Measurements from ENCODE around the gene GPR65. TPM values are rescaled to one million over a fixed set of nuclear protein-coding genes. Genes with fewer than 3 reads are reported as not detected.

Gene GPR65
- total and polyA plus RNA-seq, 4 donors: 2.1 to 8.1 (median 4.0) TPM

DNA sequence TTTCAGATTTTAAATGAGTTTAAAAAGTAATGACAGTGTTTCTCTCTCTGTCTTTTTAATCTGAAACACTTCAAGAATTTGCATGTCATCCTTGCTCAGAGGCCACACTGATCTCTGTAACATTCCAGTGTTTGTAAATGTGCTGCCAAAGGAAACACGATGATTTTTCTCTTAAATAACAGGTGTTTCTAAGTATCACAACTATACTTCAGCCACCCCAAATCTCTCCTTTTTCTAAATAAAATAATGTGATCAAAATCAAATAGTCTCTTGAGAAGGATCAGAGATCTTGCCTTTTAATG, 8.7 kb upstream of the GPR65 start:
- ATAC-seq (ENCODE audit: insufficient read depth, low FRiP score): no peak
- H3K4me1 ChIP-seq (ENCODE audit: control insufficient read depth in 5 of 5, insufficient read depth in 5 of 5, low read length in 5 of 5): peaks cover 0 to 10% (median 2%) of the 10 kb centered on the region in 5 donors
- no peaks in the 10 kb centered on the region for H3K36me3 ChIP-seq (ENCODE audit: control insufficient read depth in 4 of 4, insufficient read depth in 4 of 4, low read length in 4 of 4)
- TF ChIP-seq, protein P1, sequence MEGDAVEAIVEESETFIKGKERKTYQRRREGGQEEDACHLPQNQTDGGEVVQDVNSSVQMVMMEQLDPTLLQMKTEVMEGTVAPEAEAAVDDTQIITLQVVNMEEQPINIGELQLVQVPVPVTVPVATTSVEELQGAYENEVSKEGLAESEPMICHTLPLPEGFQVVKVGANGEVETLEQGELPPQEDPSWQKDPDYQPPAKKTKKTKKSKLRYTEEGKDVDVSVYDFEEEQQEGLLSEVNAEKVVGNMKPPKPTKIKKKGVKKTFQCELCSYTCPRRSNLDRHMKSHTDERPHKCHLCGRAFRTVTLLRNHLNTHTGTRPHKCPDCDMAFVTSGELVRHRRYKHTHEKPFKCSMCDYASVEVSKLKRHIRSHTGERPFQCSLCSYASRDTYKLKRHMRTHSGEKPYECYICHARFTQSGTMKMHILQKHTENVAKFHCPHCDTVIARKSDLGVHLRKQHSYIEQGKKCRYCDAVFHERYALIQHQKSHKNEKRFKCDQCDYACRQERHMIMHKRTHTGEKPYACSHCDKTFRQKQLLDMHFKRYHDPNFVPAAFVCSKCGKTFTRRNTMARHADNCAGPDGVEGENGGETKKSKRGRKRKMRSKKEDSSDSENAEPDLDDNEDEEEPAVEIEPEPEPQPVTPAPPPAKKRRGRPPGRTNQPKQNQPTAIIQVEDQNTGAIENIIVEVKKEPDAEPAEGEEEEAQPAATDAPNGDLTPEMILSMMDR (IDR thresholded peaks at IDR 0.05; ENCODE audit: control extremely low read depth, extremely low read depth): no peak
- DNase-seq: no peak
- no peak overlapping the region for H3K4me3 ChIP-seq
- no peak overlapping the region for H3K27ac ChIP-seq (ENCODE audit: low read depth in 1 of 2, low read length in 1 of 2)
- no peaks in the 10 kb centered on the region for H3K27me3 ChIP-seq (ENCODE audit: control insufficient read depth in 3 of 3, insufficient read depth in 3 of 3, low read length in 2 of 3)
- H3K9ac ChIP-seq (ENCODE audit: insufficient read depth in 1 of 2, low read length in 2 of 2): no peak overlapping the region
- H3K9me3 ChIP-seq (ENCODE audit: control insufficient read depth in 4 of 4, insufficient read depth in 3 of 4, low read length in 3 of 4): no peaks in the 10 kb centered on the region
- 36 to 51% methylated on average over 1 of the region's 1 CpG for WGBS, 2 donors

DNA sequence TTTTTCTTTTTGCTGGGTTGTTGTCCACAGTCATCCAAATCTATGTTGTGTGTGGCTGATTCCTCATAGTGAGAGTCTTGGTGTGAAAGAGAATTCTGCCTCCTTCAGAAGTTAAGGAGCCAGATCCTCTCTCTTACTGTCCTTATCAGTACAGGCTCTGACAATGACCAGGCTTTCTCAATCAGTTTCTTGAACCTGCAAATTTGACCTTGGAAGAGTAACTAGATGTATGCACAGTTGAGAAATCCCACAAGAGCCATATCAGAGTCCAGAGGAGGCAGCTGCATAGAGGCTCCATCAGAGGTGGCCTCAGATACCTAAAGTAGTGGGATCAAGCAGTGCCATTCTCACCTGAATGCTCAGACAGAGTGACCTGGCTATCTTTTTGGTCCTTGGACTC, 6.5 kb upstream of the GPR65 start:
- Histone ChIP-seq H3K27me3 (ENCODE audit: control insufficient read depth in 3 of 3, insufficient read depth in 3 of 3, low read length in 2 of 3) (no peaks in the 10 kb centered on the region), H3K27ac (ENCODE audit: low read depth in 1 of 2, low read length in 1 of 2) (no peak overlapping the region), H3K9ac (ENCODE audit: insufficient read depth in 1 of 2, low read length in 2 of 2) (no peak overlapping the region), H3K9me3 (ENCODE audit: control insufficient read depth in 4 of 4, insufficient read depth in 3 of 4, low read length in 3 of 4) (no peaks in the 10 kb centered on the region), H3K4me3 (no peak overlapping the region), H3K4me1 (ENCODE audit: control insufficient read depth in 5 of 5, insufficient read depth in 5 of 5, low read length in 5 of 5) (peaks cover 0 to 5% (median 0%) of the 10 kb centered on the region in 5 donors), H3K36me3 (ENCODE audit: control insufficient read depth in 4 of 4, insufficient read depth in 4 of 4, low read length in 4 of 4) (no peaks in the 10 kb centered on the region)
- TF ChIP-seq, protein P1 (IDR thresholded peaks at IDR 0.05; ENCODE audit: control extremely low read depth, extremely low read depth): no peak
- DNase-seq (no peak), ATAC-seq (ENCODE audit: insufficient read depth, low FRiP score) (no peak)

DNA sequence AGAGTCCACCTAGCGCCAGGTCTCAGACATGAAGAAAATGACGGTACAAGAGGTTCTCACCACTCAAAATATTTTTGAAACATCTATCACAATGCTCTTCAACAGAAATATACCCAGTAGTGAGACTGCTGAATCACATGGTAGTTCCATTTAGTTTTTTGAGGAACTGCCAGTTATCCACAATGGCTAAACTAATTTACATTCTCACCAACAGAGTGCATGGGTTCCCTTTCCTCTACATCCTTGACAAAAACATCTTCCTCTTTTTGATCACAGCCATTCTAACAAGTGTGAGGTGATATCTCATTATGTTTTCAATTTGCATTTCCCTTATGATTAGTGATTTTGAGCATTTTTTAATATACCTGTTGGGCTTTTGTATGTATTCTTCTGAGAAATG, 5.7 kb upstream of the GPR65 start:
- TF ChIP-seq, protein P1 (IDR thresholded peaks at IDR 0.05; ENCODE audit: control extremely low read depth, extremely low read depth): no peak
- H3K4me3 ChIP-seq: no peak overlapping the region
- no peak overlapping the region for H3K27ac ChIP-seq (ENCODE audit: low read depth in 1 of 2, low read length in 1 of 2)
- H3K36me3 ChIP-seq (ENCODE audit: control insufficient read depth in 4 of 4, insufficient read depth in 4 of 4, low read length in 4 of 4): no peaks in the 10 kb centered on the region
- H3K4me1 ChIP-seq (ENCODE audit: control insufficient read depth in 5 of 5, insufficient read depth in 5 of 5, low read length in 5 of 5): peaks cover 0 to 3% (median 0%) of the 10 kb centered on the region in 5 donors
- whole genome bisulfite sequencing, 2 donors: 71 to 75% methylated on average over 2 of the region's 2 CpGs
- ATAC-seq (ENCODE audit: insufficient read depth, low FRiP score) (no peak), DNase-seq (no peak)
- H3K27me3 ChIP-seq (ENCODE audit: control insufficient read depth in 3 of 3, insufficient read depth in 3 of 3, low read length in 2 of 3): no peaks in the 10 kb centered on the region
- H3K9ac ChIP-seq (ENCODE audit: insufficient read depth in 1 of 2, low read length in 2 of 2): no peak overlapping the region
- H3K9me3 ChIP-seq (ENCODE audit: control insufficient read depth in 4 of 4, insufficient read depth in 3 of 4, low read length in 3 of 4): no peaks in the 10 kb centered on the region

DNA sequence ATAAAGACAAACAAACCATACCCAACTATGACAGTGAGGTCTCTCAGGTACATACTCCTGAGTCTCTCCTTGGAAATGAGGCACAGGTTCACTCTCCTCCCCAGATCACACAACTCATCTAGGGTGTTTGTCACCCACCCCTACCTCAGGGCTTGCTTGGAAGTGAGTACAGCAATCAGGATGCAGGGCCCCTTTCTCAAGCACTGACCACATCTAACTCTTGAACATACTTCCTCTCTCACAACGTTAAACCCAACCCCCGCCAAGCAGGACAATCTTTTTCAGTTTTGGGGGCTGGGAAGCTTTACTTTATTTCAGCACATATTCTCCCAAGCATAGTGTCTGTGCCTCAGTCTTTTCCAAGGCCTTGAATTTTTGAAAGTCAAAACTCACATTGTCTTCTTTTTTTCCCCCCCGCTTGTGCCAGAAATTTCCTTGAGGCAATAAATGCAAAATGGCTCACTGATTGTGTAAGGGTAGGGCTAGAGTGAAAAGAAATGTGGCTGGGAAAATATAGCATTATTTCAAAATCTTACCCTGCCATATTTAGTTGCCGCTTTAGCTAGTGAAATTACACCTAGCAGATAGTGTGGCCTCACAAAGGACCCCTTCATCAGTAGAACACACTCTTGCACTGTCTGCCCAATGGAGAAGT, 2.4 kb upstream of the GPR65 start:
- H3K9me3 ChIP-seq (ENCODE audit: control insufficient read depth in 4 of 4, insufficient read depth in 3 of 4, low read length in 3 of 4): no peaks in the 10 kb centered on the region
- H3K27me3 ChIP-seq (ENCODE audit: control insufficient read depth in 3 of 3, insufficient read depth in 3 of 3, low read length in 2 of 3): no peaks in the 10 kb centered on the region
- TF ChIP-seq, protein P1 (IDR thresholded peaks at IDR 0.05; ENCODE audit: control extremely low read depth, extremely low read depth): no peak
- H3K27ac ChIP-seq (ENCODE audit: low read depth in 1 of 2, low read length in 1 of 2): peak overlapping the region in 1 of 2 donors; percentile 32
- 28 to 61% methylated on average over 4 of the region's 4 CpGs for WGBS, 2 donors
- no peaks in the 10 kb centered on the region for H3K36me3 ChIP-seq (ENCODE audit: control insufficient read depth in 4 of 4, insufficient read depth in 4 of 4, low read length in 4 of 4)
- no peaks in the 10 kb centered on the region for H3K4me1 ChIP-seq (ENCODE audit: control insufficient read depth in 5 of 5, insufficient read depth in 5 of 5, low read length in 5 of 5)
- ATAC-seq (ENCODE audit: insufficient read depth, low FRiP score): peak; percentile 51
- H3K9ac ChIP-seq (ENCODE audit: insufficient read depth in 1 of 2, low read length in 2 of 2): no peak overlapping the region
- no peak overlapping the region for H3K4me3 ChIP-seq
- DNase-seq: no peak

Data from lung (tissue), 12 donors.